MCF 10A (cell line): ENCODE results near the gene FNTB. TPM values are rescaled to one million over a fixed set of nuclear protein-coding genes. Genes with fewer than 3 reads are reported as not detected.
A peak's percentile ranks its signal among the peaks of the same experiment; 100 is the strongest.

Source experiments
- BruUV-seq: library from RNA; stranded (reverse); fragments of 400-500 nt; replicated peaks from 2 replicates; lab custom pipeline; 2021; lab: Mats Ljungman, UMichigan
- CTCF ChIA-PET: fragments of 300-600 bp; sonication (Branson Sonifier 250); formaldehyde crosslinking; extraction: SDS; loops from one replicate; lab custom pipeline; 2021; ENCODE audit warnings: antibody characterized with exemption, inconsistent platforms; lab: Yijun Ruan, JAX
- POLR2A ChIA-PET: fragments of 300-600, 350-650 bp; sonication (Branson Sonifier 250); formaldehyde crosslinking; extraction: SDS; loops from one replicate; lab custom pipeline; 2020; ENCODE audit warnings: antibody characterized with exemption, inconsistent platforms; lab: Yijun Ruan, JAX
- DNase-seq: peaks from one replicate; pipeline ENCODE4 v3.0.0-alpha.2; 2018; ENCODE audit not compliant: unreplicated experiment
- H3K27ac Mint-ChIP-seq: one replicate; pipeline ENCODE4 v1.8.0; 2022; ENCODE audit warnings: mild to moderate bottlenecking, low read depth, mixed read lengths; ENCODE audit not compliant: unreplicated experiment
- H3K27me3 Mint-ChIP-seq: one replicate; pipeline ENCODE4 v1.8.0; 2022; ENCODE audit warnings: mixed read lengths; ENCODE audit not compliant: insufficient read depth, unreplicated experiment
- H3K36me3 Mint-ChIP-seq: one replicate; pipeline ENCODE4 v1.8.0; 2022; ENCODE audit warnings: mild to moderate bottlenecking, moderate library complexity, mixed read lengths; ENCODE audit not compliant: insufficient read depth, unreplicated experiment
- H3K4me1 Mint-ChIP-seq: one replicate; pipeline ENCODE4 v1.8.0; 2022; ENCODE audit warnings: mixed read lengths; ENCODE audit not compliant: insufficient read depth, unreplicated experiment
- H3K4me3 Mint-ChIP-seq: one replicate; pipeline ENCODE4 v1.8.0; 2022; ENCODE audit warnings: mild to moderate bottlenecking, moderate library complexity, mixed read lengths; ENCODE audit not compliant: unreplicated experiment
- H3K9me3 Mint-ChIP-seq: one replicate; pipeline ENCODE4 v1.8.0; 2022; ENCODE audit warnings: mixed read lengths; ENCODE audit not compliant: unreplicated experiment
- intact Hi-C: fragments of 100-400 bp; cut with micrococcal nuclease; formaldehyde crosslinking; loops from 2 replicates; pipeline ENCODE4 v1.14.1; 2022
- total RNA-seq: library from RNA; stranded (reverse); gene quantifications from 2 replicates; pipeline ENCODE4 v1.2.3, GENCODE V29; 2022
- TF ChIP-seq, protein P1 (sequence below): fragments of 200-600 bp; IDR thresholded peaks from one replicate; pipeline ENCODE4 v1.8.0; 2022; ENCODE audit warnings: antibody characterized with exemption, mild to moderate bottlenecking; ENCODE audit not compliant: unreplicated experiment

FNTB gene
- total RNA-seq, 1 experiment from 2014 or later = 12.2 TPM

DNA sequence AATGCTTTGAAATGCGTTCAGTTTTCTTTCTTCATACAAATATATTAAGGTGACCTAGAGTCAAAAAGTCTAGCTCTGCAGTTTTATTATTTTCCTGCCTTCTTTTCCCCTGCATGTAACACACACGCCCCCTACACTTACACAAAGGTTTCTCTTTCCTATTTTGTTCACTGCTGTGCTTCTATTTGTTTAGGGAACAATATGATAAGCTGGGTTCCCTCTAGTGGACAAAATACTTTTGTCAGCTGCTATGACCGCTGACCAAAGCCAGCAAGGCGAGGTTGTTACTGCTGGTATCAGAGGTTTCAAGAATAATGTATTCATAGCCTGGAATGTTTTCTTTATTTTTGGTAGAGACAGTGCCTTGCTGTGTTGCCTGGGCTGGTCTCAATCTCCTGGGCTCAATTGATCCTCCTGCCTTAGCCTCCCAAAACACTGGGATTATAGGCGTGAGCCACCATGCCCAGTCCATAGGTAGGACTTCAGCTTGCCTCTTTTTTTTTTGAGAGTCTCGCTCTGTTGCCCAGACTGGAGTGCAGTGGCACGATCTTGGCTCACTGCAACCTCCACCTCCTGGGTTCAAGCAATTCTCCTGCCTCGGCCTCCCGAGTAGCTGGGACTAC lies 33.4 kb downstream of the FNTB start:
- peak; percentile 51 for DNase-seq
- ChIA-PET CTCF (interaction anchor here (0.5 to 3.2 kb wide), 18 partner anchors 10 to 775 kb away, joined by 3 to 25 read pairs (median 4); partner anchors contain the start of gene FNTB), POLR2A (interaction anchor here (0.6 to 2.3 kb wide), 5 partner anchors 14 to 83 kb away, joined by 3 to 13 read pairs (median 5); partner anchors contain the start of genes FNTB and MAX)
- H3K9me3 Mint-ChIP-seq = no peaks in the 10 kb centered on the region
- H3K4me3 Mint-ChIP-seq = no peak overlapping the region
- no peaks in the 10 kb centered on the region for H3K4me1 Mint-ChIP-seq
- BruUV-seq = no TSS peak
- no peaks in the 10 kb centered on the region for H3K27me3 Mint-ChIP-seq
- TF ChIP-seq, protein P1, sequence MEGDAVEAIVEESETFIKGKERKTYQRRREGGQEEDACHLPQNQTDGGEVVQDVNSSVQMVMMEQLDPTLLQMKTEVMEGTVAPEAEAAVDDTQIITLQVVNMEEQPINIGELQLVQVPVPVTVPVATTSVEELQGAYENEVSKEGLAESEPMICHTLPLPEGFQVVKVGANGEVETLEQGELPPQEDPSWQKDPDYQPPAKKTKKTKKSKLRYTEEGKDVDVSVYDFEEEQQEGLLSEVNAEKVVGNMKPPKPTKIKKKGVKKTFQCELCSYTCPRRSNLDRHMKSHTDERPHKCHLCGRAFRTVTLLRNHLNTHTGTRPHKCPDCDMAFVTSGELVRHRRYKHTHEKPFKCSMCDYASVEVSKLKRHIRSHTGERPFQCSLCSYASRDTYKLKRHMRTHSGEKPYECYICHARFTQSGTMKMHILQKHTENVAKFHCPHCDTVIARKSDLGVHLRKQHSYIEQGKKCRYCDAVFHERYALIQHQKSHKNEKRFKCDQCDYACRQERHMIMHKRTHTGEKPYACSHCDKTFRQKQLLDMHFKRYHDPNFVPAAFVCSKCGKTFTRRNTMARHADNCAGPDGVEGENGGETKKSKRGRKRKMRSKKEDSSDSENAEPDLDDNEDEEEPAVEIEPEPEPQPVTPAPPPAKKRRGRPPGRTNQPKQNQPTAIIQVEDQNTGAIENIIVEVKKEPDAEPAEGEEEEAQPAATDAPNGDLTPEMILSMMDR = peak; percentile 52
- no peak overlapping the region for H3K27ac Mint-ChIP-seq
- H3K36me3 Mint-ChIP-seq = peaks cover 15% of the 10 kb centered on the region
- intact Hi-C loops = loop anchor here (1.0 kb wide), 1 partner anchor 34 kb away; the partner anchor contains the start of gene FNTB

GRCh38 chr14:65024957-65025356 lies 38.3 kb downstream of the FNTB start:
- H3K4me3 Mint-ChIP-seq = no peak overlapping the region
- no TSS peak for BruUV-seq
- ChIA-PET POLR2A (interaction anchor here (0.7 to 1.4 kb wide), 2 partner anchors 16 to 39 kb away, joined by 3 to 4 read pairs; partner anchors contain the start of gene FNTB), CTCF (interaction anchor here (0.6 to 2.3 kb wide), 5 partner anchors 8 to 352 kb away, joined by 3 to 7 read pairs (median 4); partner anchors contain the start of gene FNTB)
- no peaks in the 10 kb centered on the region for H3K4me1 Mint-ChIP-seq
- intact Hi-C loops = no loop called here
- H3K9me3 Mint-ChIP-seq = no peaks in the 10 kb centered on the region
- H3K27ac Mint-ChIP-seq = no peak overlapping the region
- no peak for DNase-seq
- H3K36me3 Mint-ChIP-seq = peaks cover 18% of the 10 kb centered on the region
- TF ChIP-seq, protein P1 = no peak
- H3K27me3 Mint-ChIP-seq = no peaks in the 10 kb centered on the region

DNA sequence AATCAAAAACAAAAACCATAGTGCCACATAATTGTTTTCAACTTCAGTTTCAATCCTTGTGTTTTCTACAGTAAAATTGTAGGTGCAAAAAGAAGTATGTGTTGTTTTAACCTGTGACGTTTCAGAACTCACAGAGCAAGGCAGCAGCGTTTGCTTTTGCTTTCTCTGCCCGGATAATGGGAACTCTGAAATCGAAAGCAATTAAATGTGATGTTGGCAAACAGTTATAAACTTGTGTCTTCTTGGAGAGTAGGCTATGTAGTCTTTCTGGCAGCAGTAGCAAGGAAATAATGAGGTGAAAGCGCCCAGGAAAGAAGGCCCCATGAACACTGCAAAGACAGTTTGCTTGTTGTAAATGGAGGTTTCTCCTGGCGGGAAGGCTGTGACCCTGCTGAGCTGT lies 39.1 kb downstream of the FNTB start:
- no peak for DNase-seq
- ChIA-PET CTCF (interaction anchor here (2.3 kb wide), 1 partner anchor 8 kb away, joined by 7 read pairs; no protein-coding TSS in a partner anchor), POLR2A (no interaction called here)
- Mint-ChIP-seq H3K27ac (no peak overlapping the region), H3K9me3 (no peaks in the 10 kb centered on the region), H3K4me3 (no peak overlapping the region), H3K27me3 (no peaks in the 10 kb centered on the region), H3K36me3 (peaks cover 21% of the 10 kb centered on the region), H3K4me1 (no peaks in the 10 kb centered on the region)
- no TSS peak for BruUV-seq
- intact Hi-C loops = no loop called here
- TF ChIP-seq, protein P1 = no peak

DNA sequence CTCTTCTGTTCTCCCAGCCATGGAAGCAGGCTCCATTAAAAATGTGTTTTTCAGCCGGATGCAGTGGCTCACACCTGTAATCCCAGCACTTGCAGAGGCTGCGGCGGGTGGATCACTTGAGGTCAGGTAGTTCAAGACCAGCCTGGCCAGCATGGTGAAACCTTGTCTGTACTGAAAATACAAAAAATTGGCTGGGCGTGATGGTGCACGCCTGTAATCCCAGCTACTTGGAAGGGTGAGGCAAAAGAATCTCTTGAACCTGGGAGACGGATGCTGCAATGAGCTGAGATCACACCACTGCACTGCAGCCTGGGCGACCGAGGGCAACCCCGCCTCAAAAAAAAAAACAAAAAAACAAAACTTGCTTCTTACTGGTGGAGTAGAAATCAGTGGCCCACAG lies 39.8 kb downstream of the FNTB start:
- Mint-ChIP-seq H3K36me3 (peaks cover 21% of the 10 kb centered on the region), H3K4me1 (no peaks in the 10 kb centered on the region), H3K9me3 (no peaks in the 10 kb centered on the region), H3K27ac (no peak overlapping the region), H3K4me3 (no peak overlapping the region), H3K27me3 (no peaks in the 10 kb centered on the region)
- ChIA-PET POLR2A (no interaction called here), CTCF (interaction anchor here (1.0 kb wide), 1 partner anchor 9 kb away, joined by 3 read pairs; no protein-coding TSS in a partner anchor)
- DNase-seq = no peak
- intact Hi-C loops = no loop called here
- TF ChIP-seq, protein P1 = no peak
- no TSS peak for BruUV-seq
